GM12878 (cell line): ENCODE measurements around the gene KCNN3. TPM values are rescaled to one million over a fixed set of nuclear protein-coding genes. Genes with fewer than 3 reads are reported as not detected.
A peak's percentile ranks its signal among the peaks of the same experiment; 100 is the strongest.

Experiments used
- ATAC-seq: fragments of 200-7000 bp; cut with Tn5 transposase; 3 replicates; pipeline ENCODE4 v1.9.1; 2020; ENCODE audit warnings: mild to moderate bottlenecking, moderate library complexity
- BruUV-seq: library from RNA; stranded (reverse); fragments of 400-500 nt; replicated peaks from 2 replicates; lab custom pipeline; 2021; lab: Mats Ljungman, UMichigan
- CTCF ChIA-PET: fragments of 300-600 bp; sonication (Branson Sonifier 250); formaldehyde crosslinking; extraction: SDS; loops from one replicate; lab custom pipeline; 2021; ENCODE audit warnings: inconsistent platforms; lab: Yijun Ruan, JAX
- POLR2A ChIA-PET: fragments of 350-600 bp; formaldehyde crosslinking; extraction: SDS; loops from one replicate; lab custom pipeline; 2021; ENCODE audit warnings: inconsistent platforms; lab: Charles Lee
- RAD21 ChIA-PET: fragments of 300-600 bp; sonication (Branson Sonifier 250); formaldehyde crosslinking; loops from one replicate; lab custom pipeline; 2023; ENCODE audit warnings: antibody characterized with exemption; ENCODE audit not compliant: unreplicated experiment; lab: Charles Lee
- SMC1A ChIA-PET: fragments of 300-600 bp; sonication (Branson Sonifier 250); formaldehyde crosslinking; loops from one replicate; lab custom pipeline; 2023; ENCODE audit not compliant: unreplicated experiment, uncharacterized antibody; lab: Charles Lee
- DNase-seq: peaks from one replicate; pipeline ENCODE4 v3.0.0-alpha.2; 2011; ENCODE audit warnings: low read depth, low spot score
- FAIRE-seq: peaks from 3 replicates; lab custom pipeline; 2011; peaks lifted over from hg19 to GRCh38; lab: Jason Lieb, UNC
- H2AFZ ChIP-seq: 2 replicates; pipeline ENCODE4 v1.6.0; 2011; ENCODE audit warnings: low read depth, low read length, control low read depth; ENCODE audit not compliant: control insufficient read depth
- H3K27ac ChIP-seq: 2 replicates; pipeline ENCODE4 v1.5.1; 2011; ENCODE audit warnings: control low read depth; ENCODE audit not compliant: control insufficient read depth, insufficient read depth
- H3K27me3 ChIP-seq, 2 experiments: replicated peaks in 1 of 2; 2 replicates each; pipeline versions ENCODE4 v1.6.0 to v1.6.1; 2011; ENCODE audit warnings: low read length in 1 of 2; ENCODE audit not compliant: control insufficient read depth in 2 of 2, insufficient read depth in 2 of 2
- H3K36me3 ChIP-seq, 2 experiments: 2 replicates each; pipeline ENCODE4 v1.5.1; 2011; ENCODE audit warnings: low read length in 1 of 2; ENCODE audit not compliant: control insufficient read depth in 2 of 2, insufficient read depth in 2 of 2
- H3K4me1 ChIP-seq: 2 replicates; pipeline ENCODE4 v1.6.1; 2011; ENCODE audit warnings: mild to moderate bottlenecking, low read length, moderate library complexity, mixed read lengths; ENCODE audit not compliant: control insufficient read depth, insufficient read depth
- H3K4me2 ChIP-seq: 2 replicates; pipeline ENCODE4 v1.6.0; 2011; ENCODE audit warnings: control low read depth; ENCODE audit not compliant: control insufficient read depth, insufficient read depth
- H3K4me3 ChIP-seq: fragments of 200-600 bp; sonication (generic); 2 replicates; pipeline ENCODE4 v1.5.1; 2016
- H3K79me2 ChIP-seq: 2 replicates; pipeline ENCODE4 v1.6.0; 2011; ENCODE audit warnings: low read length; ENCODE audit not compliant: control insufficient read depth, insufficient read depth
- H3K9ac ChIP-seq: 2 replicates; pipeline ENCODE4 v1.8.0; 2011; ENCODE audit warnings: low read length, control low read depth, mixed read lengths; ENCODE audit not compliant: control insufficient read depth, insufficient read depth
- H3K9me3 ChIP-seq: replicated peaks from 3 replicates; pipeline ENCODE4 v1.5.1; 2011; ENCODE audit warnings: mild to moderate bottlenecking, low read length; ENCODE audit not compliant: control insufficient read depth, insufficient read depth
- H4K20me1 ChIP-seq: 2 replicates; pipeline ENCODE4 v1.6.0; 2011; ENCODE audit not compliant: control insufficient read depth, insufficient read depth
- BACH1 ChIP-seq: fragments of 450-650 bp; IDR thresholded peaks from 2 replicates; pipeline ENCODE4 v1.6.1; 2017; ENCODE audit warnings: mild to moderate bottlenecking, borderline replicate concordance
- FOXM1 ChIP-seq: IDR thresholded peaks from 2 replicates; pipeline ENCODE4 v1.6.1; 2012; ENCODE audit warnings: low read depth, mild to moderate bottlenecking, inconsistent platforms, low read length, moderate library complexity
- JUND ChIP-seq: IDR thresholded peaks from 2 replicates; pipeline ENCODE4 v1.6.1; 2012; ENCODE audit warnings: low read depth, mild to moderate bottlenecking, low read length, improper control_type of control experiment, moderate library complexity
- KDM1A ChIP-seq: fragments of 200-600 bp; sonication (generic); IDR thresholded peaks from 2 replicates; pipeline ENCODE4 v1.6.1; 2016; ENCODE audit warnings: borderline replicate concordance
- KLF5 ChIP-seq: fragments of 450-650 bp; IDR thresholded peaks from 2 replicates; pipeline ENCODE4 v1.6.1; 2014; ENCODE audit warnings: mild to moderate bottlenecking; ENCODE audit not compliant: partially characterized antibody
- NR2F1 ChIP-seq: fragments of 450-650 bp; conservative IDR thresholded peaks from 2 replicates; pipeline ENCODE4 v1.6.1; 2017; ENCODE audit warnings: mild to moderate bottlenecking
- PAX5 ChIP-seq: IDR thresholded peaks from 2 replicates; pipeline ENCODE4 v1.6.1; 2011; ENCODE audit warnings: low read depth, low read length, borderline replicate concordance
- SPI1 ChIP-seq: IDR thresholded peaks from 2 replicates; pipeline ENCODE4 v1.6.1; 2011; ENCODE audit warnings: low read depth, mild to moderate bottlenecking, low read length, moderate library complexity, borderline replicate concordance; ENCODE audit not compliant: insufficient read depth
- STAT3 ChIP-seq: IDR thresholded peaks from 2 replicates; pipeline ENCODE4 v1.6.1; 2011; ENCODE audit warnings: low read depth, low read length, improper control_type of control experiment
- WGBS: methylation state at CpG from one replicate; pipeline ENCODE4 v1.1.6; 2016; ENCODE audit warnings: low lambda C conversion rate; ENCODE audit not compliant: insufficient replicate concordance, insufficient coverage; ENCODE audit errors: missing lambda C conversion rate; 5-methylcytosine and 5-hydroxymethylcytosine counted together
- in situ Hi-C: fragments of 300-500 bp; cut with MboI; formaldehyde crosslinking; loops from 9 replicates; pipeline ENCODE4 v1.14.3; 2018; ENCODE audit warnings: mixed read lengths
- intact Hi-C: fragments of 100-400 bp; cut with micrococcal nuclease; formaldehyde crosslinking; loops from one replicate; pipeline ENCODE4 v1.14.2; 2022; ENCODE audit not compliant: unreplicated experiment
- polyA plus RNA-seq, 11 experiments: library from polyadenylated mRNA; depleted of rRNA in 4 of 11; unstranded in 6 of 11; stranded (reverse) in 5 of 11; fragments of >200 nt; fragmentation: Nextera tagmentation in 4 of 11; fragmentation: Illumina TruSeq in 1 of 11; extraction: Ambion mirVana in 4 of 11; extraction: Trizol in 1 of 11; gene quantifications; 1 replicate in 1 of 11; 2 replicates in 10 of 11; pipeline versions ENCODE4 v1.2.1 to v1.2.3, GENCODE V29; 2011 to 2016; ENCODE audit warnings: inconsistent platforms in 2 of 11, missing spikeins in 2 of 11, low read depth in 1 of 11
- total RNA-seq, 4 experiments: library from RNA; depleted of rRNA in 3 of 4; stranded (reverse); fragments of >200 nt in 3 of 4; fragmentation: Illumina TruSeq in 1 of 4; extraction: Trizol in 1 of 4; gene quantifications; 2 replicates each; pipeline versions ENCODE4 v1.2.1 to v1.2.3, GENCODE V29; 2013 to 2021
- TF ChIP-seq, protein P1 (sequence below): fragments of 450-650 bp; IDR thresholded peaks from 2 replicates; pipeline ENCODE4 v1.6.1; 2017; ENCODE audit warnings: mild to moderate bottlenecking

The KCNN3 gene
- total and polyA plus RNA-seq, 10 of the 15 experiments (the other 5 are each of a cell fraction or from before 2014, with no cell fraction given), result 3.5 to 26.4 (median 14.9) TPM

DNA sequence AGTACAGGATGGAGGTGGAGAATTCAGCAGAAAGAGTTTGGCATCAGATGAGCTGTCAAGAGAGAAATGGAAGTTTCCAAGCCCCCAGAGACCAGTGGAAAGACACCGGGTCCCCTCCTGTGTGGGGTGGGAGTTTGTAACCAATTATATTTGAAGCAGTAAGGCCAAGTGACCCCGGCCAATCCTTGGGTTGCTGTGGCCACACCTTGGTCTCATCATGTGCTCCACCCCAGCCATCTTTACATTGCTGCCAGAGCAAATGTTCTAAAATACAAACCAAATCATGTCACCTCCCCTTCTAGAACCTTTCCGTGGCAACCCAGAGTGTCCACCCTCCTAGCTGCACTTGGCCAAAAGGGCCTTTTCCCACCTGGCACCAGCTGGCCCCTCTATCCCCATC, 86.1 kb downstream of the KCNN3 start:
- ChIA-PET RAD21 (interaction anchor here (1.1 to 1.5 kb wide), 2 partner anchors 14 to 82 kb away, joined by 3 to 4 read pairs; no protein-coding TSS in a partner anchor), SMC1A (interaction anchor here (0.6 to 3.7 kb wide), 5 partner anchors 23 to 82 kb away, joined by 3 to 15 read pairs (median 6); no protein-coding TSS in a partner anchor), POLR2A (interaction anchor here (0.6 to 1.9 kb wide), 5 partner anchors 8 to 78 kb away, joined by 3 to 7 read pairs (median 3); no protein-coding TSS in a partner anchor), CTCF (interaction anchor here (0.9 kb wide), 1 partner anchor 14 kb away, joined by 4 read pairs; no protein-coding TSS in a partner anchor)
- 48% methylated on average over 3 of the region's 3 CpGs for WGBS
- Histone ChIP-seq H3K79me2 (peaks cover 9% of the 10 kb centered on the region), H3K36me3 (peaks cover 4 to 8% of the 10 kb centered on the region in 2 experiments; a peak in 3 of 4 replicates), H3K4me2 (no peak overlapping the region), H3K4me1 (peaks cover 29% of the 10 kb centered on the region), H4K20me1 (no peaks in the 10 kb centered on the region), H3K27me3 (no peaks in the 10 kb centered on the region), H3K9me3 (peaks cover under 1% of the 10 kb centered on the region; the same call in 2 of the 3 replicates), H3K4me3 (no peak overlapping the region), H3K9ac (no peak overlapping the region), H2AFZ (no peak overlapping the region), H3K27ac (peak overlapping the region; percentile 93)
- DNase-seq, result no peak
- no peak for ATAC-seq
- no peak for FAIRE-seq
- TF ChIP-seq JUND (no peak), KDM1A (no peak)
- BruUV-seq, result no TSS peak
- in situ Hi-C loops (no loop called here), intact Hi-C loops (no loop called here)

DNA sequence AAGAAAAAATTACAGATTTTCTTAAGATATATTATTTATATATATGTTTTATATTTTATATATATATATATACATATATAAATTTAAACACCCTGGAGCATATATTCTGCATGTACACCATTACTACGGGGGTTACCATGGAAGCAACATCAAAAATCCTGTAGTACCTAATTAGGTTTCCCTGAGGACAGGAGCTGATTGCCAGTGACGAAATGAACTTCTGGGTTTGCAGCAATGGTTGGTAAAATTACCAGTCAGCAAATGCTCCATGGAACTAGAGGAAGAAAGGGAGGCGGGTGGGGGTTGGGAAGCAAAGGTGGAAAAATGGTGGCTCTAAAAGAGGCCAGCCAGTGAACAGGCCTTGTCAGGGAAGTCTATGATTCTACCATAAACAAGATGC, 89.5 kb downstream of the KCNN3 start:
- SMC1A ChIA-PET, result interaction anchor here (1.2 kb wide), 1 partner anchor 10 kb away, joined by 3 read pairs; no protein-coding TSS in a partner anchor
- FAIRE-seq (no peak), DNase-seq (no peak), ATAC-seq (no peak)
- 83% methylated on average over 3 of the region's 3 CpGs for WGBS
- Histone ChIP-seq H3K4me3 (no peak overlapping the region), H3K27me3 (no peaks in the 10 kb centered on the region), H3K9ac (no peak overlapping the region), H3K27ac (no peak overlapping the region), H3K4me1 (peaks cover 16% of the 10 kb centered on the region), H4K20me1 (no peaks in the 10 kb centered on the region), H3K4me2 (no peak overlapping the region), H2AFZ (no peak overlapping the region), H3K9me3 (peaks cover 3% of the 10 kb centered on the region; the same call in 2 of the 3 replicates), H3K79me2 (peaks cover 1% of the 10 kb centered on the region), H3K36me3 (peaks cover 8% of the 10 kb centered on the region in 2 experiments; a peak in 3 of 4 replicates)
- intact Hi-C loops (no loop called here), in situ Hi-C loops (no loop called here)
- POLR2A ChIA-PET, result no interaction called here
- no peak for TF ChIP-seq FOXM1
- no peak for TF ChIP-seq PAX5
- no peak for TF ChIP-seq BACH1
- no peak for TF ChIP-seq KLF5
- TF ChIP-seq NR2F1, result no peak
- TF ChIP-seq, protein P1, sequence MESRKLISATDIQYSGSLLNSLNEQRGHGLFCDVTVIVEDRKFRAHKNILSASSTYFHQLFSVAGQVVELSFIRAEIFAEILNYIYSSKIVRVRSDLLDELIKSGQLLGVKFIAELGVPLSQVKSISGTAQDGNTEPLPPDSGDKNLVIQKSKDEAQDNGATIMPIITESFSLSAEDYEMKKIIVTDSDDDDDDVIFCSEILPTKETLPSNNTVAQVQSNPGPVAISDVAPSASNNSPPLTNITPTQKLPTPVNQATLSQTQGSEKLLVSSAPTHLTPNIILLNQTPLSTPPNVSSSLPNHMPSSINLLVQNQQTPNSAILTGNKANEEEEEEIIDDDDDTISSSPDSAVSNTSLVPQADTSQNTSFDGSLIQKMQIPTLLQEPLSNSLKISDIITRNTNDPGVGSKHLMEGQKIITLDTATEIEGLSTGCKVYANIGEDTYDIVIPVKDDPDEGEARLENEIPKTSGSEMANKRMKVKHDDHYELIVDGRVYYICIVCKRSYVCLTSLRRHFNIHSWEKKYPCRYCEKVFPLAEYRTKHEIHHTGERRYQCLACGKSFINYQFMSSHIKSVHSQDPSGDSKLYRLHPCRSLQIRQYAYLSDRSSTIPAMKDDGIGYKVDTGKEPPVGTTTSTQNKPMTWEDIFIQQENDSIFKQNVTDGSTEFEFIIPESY, result no peak
- no peak for TF ChIP-seq STAT3
- TF ChIP-seq SPI1, result no peak
- RAD21 ChIA-PET, result no interaction called here
- no TSS peak for BruUV-seq
- CTCF ChIA-PET, result interaction anchor here (0.8 kb wide), 1 partner anchor 85 kb away, joined by 3 read pairs; no protein-coding TSS in a partner anchor
